Measurements from ENCODE around the gene GPD2. TPM values are rescaled to one million over a fixed set of nuclear protein-coding genes. Genes with fewer than 3 reads are reported as not detected.

GPD2 gene
- total and polyA plus RNA-seq, 2 of the 8 experiments (the other 6 are each of a cell fraction or from before 2014, with no cell fraction given) = 8.4 to 43.1 TPM

DNA sequence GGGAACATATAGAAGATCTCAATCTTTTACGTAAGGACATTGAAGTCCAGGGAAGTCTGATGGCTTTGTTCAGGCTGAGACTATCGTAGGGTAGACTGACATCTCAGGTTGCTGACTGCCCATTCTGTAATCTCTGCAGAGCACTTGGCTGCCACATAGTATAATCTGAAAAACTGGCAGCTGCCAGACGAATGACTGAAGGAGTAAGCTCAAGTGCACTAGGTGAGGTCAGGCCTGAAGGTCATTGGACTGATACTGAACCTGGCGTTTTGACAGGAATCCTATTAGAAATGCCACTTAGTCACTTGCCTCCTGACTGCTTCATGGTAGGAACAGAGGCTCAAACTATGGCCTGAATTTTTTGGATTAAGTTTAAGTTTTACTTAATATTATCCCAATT, 23.5 kb downstream of the GPD2 start (continued):
- TF ChIP-seq SIX5 (IDR thresholded peaks at IDR 0.05; ENCODE audit: low read depth, low read length) (no peak), SIN3A (conservative IDR thresholded peaks at IDR 0.05 in 1 of 2, IDR thresholded peaks at IDR 0.05 in 1 of 2; ENCODE audit: low read depth in 1 of 2, low read length in 2 of 2) (no peak), EP300 (IDR thresholded peaks at IDR 0.05; ENCODE audit: borderline replicate concordance in 1 of 2, low read depth in 2 of 2, low read length in 2 of 2) (no peak), CBX8 (IDR thresholded peaks at IDR 0.05; ENCODE audit: borderline replicate concordance, low read depth, low read length) (no peak), SP2 (IDR thresholded peaks at IDR 0.05; ENCODE audit: low read length) (no peak), YY1 (IDR thresholded peaks at IDR 0.05; ENCODE audit: low read depth, low read length) (no peak), BACH1 (IDR thresholded peaks at IDR 0.05; ENCODE audit: low read length) (no peak), MAFK (IDR thresholded peaks at IDR 0.05; ENCODE audit: low read depth, low read length) (no peak), JUN (IDR thresholded peaks at IDR 0.05; ENCODE audit: low read depth, low read length) (no peak), NRF1 (IDR thresholded peaks at IDR 0.05; ENCODE audit: low read depth, low read length) (no peak)

Measured in H1 (cell line).